Erythroblast (primary cell): Measurements from ENCODE around the gene LRRD1.

Experiments
- GATA1 ChIP-seq: IDR thresholded peaks from 2 replicates; pipeline ENCODE4 v1.6.1; 2011; ENCODE audit warnings: low read depth, mild to moderate bottlenecking, control low read depth, low read length, moderate library complexity
- POLR2A ChIP-seq: IDR thresholded peaks from 2 replicates; pipeline ENCODE4 v1.6.1; 2011; ENCODE audit warnings: mild to moderate bottlenecking, low read length

- no peak for TF ChIP-seq POLR2A
- no peak for TF ChIP-seq GATA1
Measured at GRCh38 chr7:92116949-92117348, 62.0 kb downstream of the LRRD1 start.
